Uterus (tissue), 4 donors: ENCODE data around the gene FBXO34. TPM values are rescaled to one million over a fixed set of nuclear protein-coding genes. Genes with fewer than 3 reads are reported as not detected.

Experiments
- DNase-seq, 2 donors: peaks; one replicate each; pipeline ENCODE4 v3.0.0-alpha.2; 2019 to 2020
- H3K27ac ChIP-seq, 2 donors: fragments of 200-600 bp; sonication (generic); 1 replicate in 1 of 2; 2 replicates in 1 of 2; pipeline ENCODE4 v1.5.1; 2016 to 2018
- H3K27me3 ChIP-seq, 2 donors: fragments of 200-600 bp; sonication (generic); one replicate each; pipeline ENCODE4 v1.5.1; 2018 to 2019; ENCODE audit warnings: control low read depth in 1 of 2
- H3K36me3 ChIP-seq, 2 donors: fragments of 200-600 bp; sonication (generic); one replicate each; pipeline ENCODE4 v1.5.1; 2019; ENCODE audit warnings: control low read depth in 1 of 2
- H3K4me1 ChIP-seq, 2 donors: fragments of 200-600 bp; sonication (generic); one replicate each; pipeline ENCODE4 v1.5.1; 2018 to 2019; ENCODE audit warnings: control low read depth in 1 of 2
- H3K4me3 ChIP-seq, 2 donors: fragments of 200-600 bp; sonication (generic); 1 replicate in 1 of 2; 2 replicates in 1 of 2; pipeline ENCODE4 v1.5.1; 2018 to 2019; ENCODE audit warnings: mild to moderate bottlenecking in 1 of 2
- H3K9me3 ChIP-seq, 2 donors: fragments of 200-600 bp; sonication (generic); one replicate each; pipeline ENCODE4 v1.5.1; 2019; ENCODE audit warnings: control low read depth in 1 of 2
- POLR2A ChIP-seq, 2 donors: fragments of 450-650 bp; IDR thresholded peaks; one replicate each; pipeline ENCODE4 v1.6.1; 2016; ENCODE audit warnings: antibody characterized with exemption in 2 of 2, mild to moderate bottlenecking in 1 of 2, moderate library complexity in 1 of 2
- intact Hi-C: fragments of 100-400 bp; cut with DNase I; formaldehyde crosslinking; loops from one replicate; pipeline ENCODE4 v1.15.1; 2023; ENCODE audit warnings: low total_unique reads
- total RNA-seq, 4 donors: library from RNA; depleted of rRNA in 3 of 4; stranded (reverse); fragments of >200 nt in 3 of 4; gene quantifications; one replicate each; pipeline versions ENCODE4 v1.1.0 to v1.2.4, GENCODE V29; 2014 to 2023
- TF ChIP-seq, protein P1 (sequence below), 4 experiments: fragments of 200-600 bp in 2 of 4; fragments of 450-650 bp in 2 of 4; sonication (generic) in 2 of 4; IDR thresholded peaks; one replicate each; pipeline ENCODE4 v1.5.1; 2016 to 2019; ENCODE audit warnings: antibody characterized with exemption in 4 of 4, mild to moderate bottlenecking in 2 of 4, moderate library complexity in 1 of 4
- donor health status: DM: yes; HTN: yes; CAD: no.

FBXO34 gene
- total RNA-seq, 4 donors from 2014 or later: 15.9 to 47.4 (median 20.3) TPM

DNA sequence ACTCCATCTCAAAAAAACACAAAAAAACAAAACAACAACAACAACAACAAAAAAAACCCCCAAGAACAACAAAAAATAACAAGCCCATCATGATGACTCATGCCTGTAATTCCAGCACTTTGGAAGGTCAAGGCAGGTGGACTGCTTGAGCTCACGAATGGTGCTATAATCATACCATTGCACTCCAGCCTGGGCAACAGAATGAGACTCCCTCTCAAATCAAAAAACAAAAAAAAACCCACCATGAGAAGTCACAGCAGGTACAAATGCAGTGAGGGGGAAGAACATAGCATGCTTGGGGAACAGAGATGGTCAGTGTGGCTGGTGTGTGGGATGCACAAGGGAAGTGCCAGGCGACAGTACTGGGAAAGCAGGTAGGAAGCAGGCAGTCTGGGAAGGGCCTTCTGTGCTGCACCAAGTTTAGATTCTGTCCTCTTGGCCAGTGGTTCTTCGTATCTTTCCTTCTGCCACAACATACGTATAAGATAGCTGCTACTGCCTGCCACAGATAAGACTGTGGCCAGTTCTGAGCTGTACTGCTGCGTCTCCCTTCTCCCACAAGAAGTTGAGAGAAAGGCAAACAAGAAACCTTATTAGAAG is 112.4 kb downstream of the FBXO34 start:
- Histone ChIP-seq H3K4me3 (no peak overlapping the region), H3K4me1 (no peaks in the 10 kb centered on the region), H3K27ac (no peak overlapping the region), H3K36me3 (no peaks in the 10 kb centered on the region), H3K27me3 (no peaks in the 10 kb centered on the region), H3K9me3 (no peaks in the 10 kb centered on the region)
- TF ChIP-seq POLR2A (IDR thresholded peaks at IDR 0.05): no peak
- TF ChIP-seq, protein P1, sequence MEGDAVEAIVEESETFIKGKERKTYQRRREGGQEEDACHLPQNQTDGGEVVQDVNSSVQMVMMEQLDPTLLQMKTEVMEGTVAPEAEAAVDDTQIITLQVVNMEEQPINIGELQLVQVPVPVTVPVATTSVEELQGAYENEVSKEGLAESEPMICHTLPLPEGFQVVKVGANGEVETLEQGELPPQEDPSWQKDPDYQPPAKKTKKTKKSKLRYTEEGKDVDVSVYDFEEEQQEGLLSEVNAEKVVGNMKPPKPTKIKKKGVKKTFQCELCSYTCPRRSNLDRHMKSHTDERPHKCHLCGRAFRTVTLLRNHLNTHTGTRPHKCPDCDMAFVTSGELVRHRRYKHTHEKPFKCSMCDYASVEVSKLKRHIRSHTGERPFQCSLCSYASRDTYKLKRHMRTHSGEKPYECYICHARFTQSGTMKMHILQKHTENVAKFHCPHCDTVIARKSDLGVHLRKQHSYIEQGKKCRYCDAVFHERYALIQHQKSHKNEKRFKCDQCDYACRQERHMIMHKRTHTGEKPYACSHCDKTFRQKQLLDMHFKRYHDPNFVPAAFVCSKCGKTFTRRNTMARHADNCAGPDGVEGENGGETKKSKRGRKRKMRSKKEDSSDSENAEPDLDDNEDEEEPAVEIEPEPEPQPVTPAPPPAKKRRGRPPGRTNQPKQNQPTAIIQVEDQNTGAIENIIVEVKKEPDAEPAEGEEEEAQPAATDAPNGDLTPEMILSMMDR (IDR thresholded peaks at IDR 0.05): no peak
- DNase-seq: no peak
- intact Hi-C loops: no loop called here

DNA sequence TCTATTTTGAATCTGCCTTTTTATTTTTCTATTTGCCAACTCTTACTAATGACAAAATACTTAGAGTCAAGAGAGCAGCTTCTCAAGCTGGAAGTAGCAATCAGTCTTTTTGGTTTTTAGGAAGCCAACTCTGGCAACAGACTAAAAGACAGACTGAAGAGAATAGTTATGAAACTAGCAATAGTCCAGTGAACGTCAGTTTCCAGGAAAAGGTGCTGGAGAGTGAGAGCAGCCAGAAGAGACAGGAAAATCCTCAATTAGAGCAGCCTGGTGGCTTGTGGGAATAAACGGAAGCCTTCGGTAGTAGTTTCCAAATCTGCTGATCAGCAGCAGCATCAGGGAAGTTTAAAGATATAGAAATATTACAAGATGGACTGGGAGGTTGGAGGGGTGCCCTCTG is 113.3 kb downstream of the FBXO34 start:
- DNase-seq: no peak
- Histone ChIP-seq H3K4me3 (no peak overlapping the region), H3K4me1 (no peaks in the 10 kb centered on the region), H3K27ac (no peak overlapping the region), H3K9me3 (no peaks in the 10 kb centered on the region), H3K36me3 (no peaks in the 10 kb centered on the region), H3K27me3 (no peaks in the 10 kb centered on the region)
- intact Hi-C loops: no loop called here
- no peak for TF ChIP-seq POLR2A (IDR thresholded peaks at IDR 0.05)
- TF ChIP-seq, protein P1 (IDR thresholded peaks at IDR 0.05): no peak

DNA sequence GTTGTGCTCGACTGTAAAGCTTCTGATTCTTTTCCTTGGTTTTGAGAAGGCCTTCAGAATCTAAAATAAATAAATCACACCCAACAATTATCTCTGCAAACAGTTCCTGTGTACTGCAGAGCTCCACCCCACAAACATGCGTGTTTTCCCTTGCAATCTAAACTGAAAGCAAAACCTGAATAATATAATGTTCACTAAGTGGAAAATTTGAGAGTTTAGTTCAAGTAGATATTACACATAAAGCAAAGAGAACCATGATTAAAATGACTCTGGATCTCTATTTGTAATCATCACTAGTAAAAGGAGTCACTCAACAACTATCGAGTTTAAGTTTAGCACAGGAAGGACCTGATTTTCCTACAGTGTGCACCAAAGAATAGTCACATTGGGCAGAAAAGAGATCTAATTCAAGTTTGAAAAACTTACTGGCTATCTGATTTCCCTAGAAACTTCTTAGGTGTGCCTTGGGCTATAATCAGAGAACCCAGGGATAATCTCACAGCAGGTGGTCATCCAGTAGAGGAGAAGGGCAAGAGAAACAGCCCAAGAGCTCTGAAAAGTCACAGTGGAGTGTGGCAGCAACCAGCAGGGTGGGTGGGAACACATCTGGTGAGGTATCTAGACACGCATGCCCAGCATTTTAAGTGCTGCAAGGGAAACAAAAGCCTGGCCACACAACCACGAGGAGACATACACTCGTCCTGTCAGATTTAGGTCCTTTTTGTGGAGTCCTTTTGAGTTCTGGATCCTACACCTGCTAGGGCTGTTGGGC is 115.0 kb downstream of the FBXO34 start:
- Histone ChIP-seq H3K4me1 (no peaks in the 10 kb centered on the region), H3K36me3 (no peaks in the 10 kb centered on the region), H3K9me3 (no peaks in the 10 kb centered on the region), H3K27ac (no peak overlapping the region), H3K4me3 (no peak overlapping the region), H3K27me3 (no peaks in the 10 kb centered on the region)
- no peak for TF ChIP-seq POLR2A (IDR thresholded peaks at IDR 0.05)
- TF ChIP-seq, protein P1 (IDR thresholded peaks at IDR 0.05): no peak
- intact Hi-C loops: no loop called here
- DNase-seq: no peak

DNA sequence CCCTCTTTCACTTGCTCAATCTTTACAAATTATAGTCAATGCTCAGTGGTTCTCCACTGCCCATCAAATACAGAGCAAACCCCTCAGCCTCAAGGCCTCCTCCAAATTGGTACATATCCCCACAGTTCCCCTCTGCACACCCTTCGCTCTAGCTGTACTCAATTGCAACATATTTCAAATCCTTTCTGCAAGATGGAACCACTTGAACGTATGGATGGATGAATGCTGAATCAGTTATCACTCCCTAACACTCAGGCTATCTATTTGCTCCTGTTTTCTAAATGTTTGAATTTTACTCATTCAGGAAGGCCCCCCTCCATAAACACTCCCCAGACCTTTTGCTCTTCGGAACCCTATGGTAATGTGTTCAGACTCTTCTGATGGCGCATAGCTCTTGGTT is 115.9 kb downstream of the FBXO34 start:
- Histone ChIP-seq H3K36me3 (no peaks in the 10 kb centered on the region), H3K4me3 (no peak overlapping the region), H3K4me1 (no peaks in the 10 kb centered on the region), H3K27me3 (no peaks in the 10 kb centered on the region), H3K27ac (no peak overlapping the region), H3K9me3 (no peaks in the 10 kb centered on the region)
- DNase-seq: no peak
- intact Hi-C loops: no loop called here
- TF ChIP-seq POLR2A (IDR thresholded peaks at IDR 0.05): no peak
- TF ChIP-seq, protein P1 (IDR thresholded peaks at IDR 0.05): no peak

DNA sequence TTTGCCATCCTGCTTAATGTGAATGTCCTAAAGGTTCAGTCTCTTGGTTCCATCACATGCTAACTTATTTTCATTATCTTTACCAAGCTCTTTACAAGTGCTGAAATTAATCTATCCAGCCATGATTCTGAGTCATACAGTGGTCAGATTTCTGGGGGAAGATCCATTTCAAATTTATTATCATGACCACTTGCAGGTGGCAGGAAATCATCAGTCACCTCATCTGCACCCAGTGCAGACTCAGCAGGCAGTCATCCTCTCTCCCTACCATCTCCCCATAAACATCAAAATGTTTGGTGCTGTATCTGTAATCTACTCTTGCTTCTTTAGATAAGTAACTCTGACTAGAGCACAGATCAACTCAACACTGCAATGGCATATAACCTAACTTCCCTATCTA is 116.9 kb downstream of the FBXO34 start:
- H3K27ac ChIP-seq: no peak overlapping the region
- intact Hi-C loops: no loop called here
- no peaks in the 10 kb centered on the region for H3K36me3 ChIP-seq
- no peak for DNase-seq
- H3K4me3 ChIP-seq: no peak overlapping the region
- H3K4me1 ChIP-seq: no peaks in the 10 kb centered on the region
- no peaks in the 10 kb centered on the region for H3K9me3 ChIP-seq
- TF ChIP-seq, protein P1 (IDR thresholded peaks at IDR 0.05): no peak
- TF ChIP-seq POLR2A (IDR thresholded peaks at IDR 0.05): no peak
- no peaks in the 10 kb centered on the region for H3K27me3 ChIP-seq
